KOPT-K1 (cell line): ENCODE results near the gene TNS3.

Experiments
- H3K27ac ChIP-seq: fragments of 200-600 bp; sonication (generic); 2 replicates; pipeline ENCODE4 v1.5.1; 2016; ENCODE audit warnings: antibody characterized with exemption, mild to moderate bottlenecking, low read depth, low read length; ENCODE audit not compliant: poor library complexity, severe bottlenecking
- H3K36me3 ChIP-seq: fragments of 200-600 bp; sonication (generic); 2 replicates; pipeline ENCODE4 v1.5.1; 2017; ENCODE audit warnings: antibody characterized with exemption, mild to moderate bottlenecking, low read length, moderate library complexity; ENCODE audit not compliant: insufficient read depth
- H3K9me3 ChIP-seq: fragments of 200-600 bp; sonication (generic); 2 replicates; pipeline ENCODE4 v1.5.1; 2017; ENCODE audit warnings: antibody characterized with exemption, low read length, mild to moderate bottlenecking; ENCODE audit not compliant: insufficient read depth, poor library complexity, severe bottlenecking

Gene TNS3

DNA sequence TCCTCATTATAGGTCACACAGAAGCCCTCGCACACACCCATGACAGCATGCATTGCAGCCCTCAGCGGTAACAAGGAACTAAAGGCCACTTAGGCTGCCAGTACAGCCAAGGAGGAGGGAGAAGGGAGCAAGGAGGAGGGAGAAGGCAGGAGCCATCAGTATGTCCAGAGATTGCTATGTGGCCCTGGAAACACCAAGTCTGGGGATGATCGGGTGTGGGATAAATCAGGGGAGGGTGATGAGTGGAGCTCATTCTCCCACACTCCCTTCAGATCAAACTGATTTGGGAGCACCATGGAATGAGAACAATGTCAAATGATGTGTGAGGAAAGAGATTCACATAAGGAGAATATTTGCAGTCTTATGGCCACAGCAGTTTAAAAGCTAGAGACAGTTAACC lies 350.9 kb downstream of the TNS3 start:
- H3K27ac ChIP-seq = no peak overlapping the region
- H3K36me3 ChIP-seq = no peaks in the 10 kb centered on the region
- no peaks in the 10 kb centered on the region for H3K9me3 ChIP-seq

DNA sequence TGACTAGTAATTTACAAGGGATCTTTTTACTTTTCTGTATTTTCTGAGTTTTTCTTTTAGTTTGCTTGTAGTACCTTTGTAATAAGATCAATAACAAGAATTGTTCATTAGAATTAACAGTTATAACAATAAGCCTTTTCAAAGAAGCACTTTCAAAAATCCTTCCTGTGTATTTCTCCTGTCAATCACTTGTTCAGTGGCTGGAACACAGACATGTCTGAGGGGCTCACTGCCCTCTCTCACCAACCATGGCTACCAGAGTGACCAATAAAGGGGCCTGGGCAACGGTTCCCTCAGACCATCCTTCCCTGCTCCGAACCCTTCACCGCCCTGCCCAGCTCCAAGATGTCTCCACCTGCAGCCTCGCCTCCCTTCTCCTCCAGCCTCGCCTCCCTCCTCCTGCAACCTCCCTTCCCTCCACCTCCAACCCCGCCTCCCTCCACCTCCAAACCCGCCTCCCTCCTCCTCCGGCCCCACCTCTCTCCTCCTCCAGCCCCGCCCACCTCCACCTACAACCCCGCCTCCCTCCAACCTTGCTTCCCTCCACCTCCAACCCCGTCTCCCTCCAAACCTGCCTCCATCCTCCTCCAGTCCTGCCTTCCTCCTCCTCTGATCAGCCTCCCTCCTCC lies 353.4 kb downstream of the TNS3 start:
- H3K27ac ChIP-seq = no peak overlapping the region

DNA sequence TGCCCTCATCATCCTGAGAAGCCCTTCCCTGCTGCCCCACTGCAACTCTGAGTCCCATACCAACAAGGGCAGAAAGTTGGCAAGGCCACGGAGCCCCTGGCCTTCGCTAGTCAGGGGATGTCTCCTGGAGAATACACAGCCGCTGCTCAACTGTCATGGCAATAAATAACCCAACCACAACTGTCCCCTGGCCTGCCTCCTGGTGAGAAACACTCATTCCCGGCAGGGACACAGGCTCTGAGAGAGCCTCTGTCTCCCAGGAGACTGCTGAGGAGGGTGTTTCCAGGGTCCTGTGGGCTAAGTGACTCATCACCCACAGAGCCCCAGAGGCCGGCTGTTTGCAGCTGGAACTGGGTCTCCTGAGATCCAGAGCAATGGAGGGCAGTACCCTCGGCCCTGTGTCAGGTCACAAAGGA lies 354.1 kb downstream of the TNS3 start:
- no peaks in the 10 kb centered on the region for H3K36me3 ChIP-seq
- H3K9me3 ChIP-seq = no peaks in the 10 kb centered on the region
- no peak overlapping the region for H3K27ac ChIP-seq

More for the DNA sequence above, 353.4 kb downstream of the TNS3 start:
- no peaks in the 10 kb centered on the region for H3K9me3 ChIP-seq
- no peaks in the 10 kb centered on the region for H3K36me3 ChIP-seq

DNA sequence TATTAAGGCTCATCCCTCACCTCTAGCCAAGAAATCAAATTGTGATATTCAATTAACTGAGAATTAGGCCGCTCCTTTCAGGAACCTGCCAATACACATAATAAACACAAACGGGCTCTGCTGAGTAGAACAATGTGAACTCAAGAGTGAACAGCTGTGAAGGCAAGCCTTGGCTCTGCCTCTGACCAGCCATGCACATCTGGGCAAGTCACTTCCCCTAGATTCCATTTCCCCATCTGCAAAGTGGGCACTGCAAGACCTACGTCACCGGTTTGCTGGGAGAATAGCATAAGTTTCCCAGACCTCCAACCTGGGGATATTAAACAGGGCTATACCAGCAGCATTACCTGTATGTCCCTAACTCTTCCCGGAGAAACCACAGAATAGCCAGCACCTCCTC lies 355.2 kb downstream of the TNS3 start:
- Histone ChIP-seq H3K36me3 (no peaks in the 10 kb centered on the region), H3K9me3 (no peaks in the 10 kb centered on the region), H3K27ac (no peak overlapping the region)

DNA sequence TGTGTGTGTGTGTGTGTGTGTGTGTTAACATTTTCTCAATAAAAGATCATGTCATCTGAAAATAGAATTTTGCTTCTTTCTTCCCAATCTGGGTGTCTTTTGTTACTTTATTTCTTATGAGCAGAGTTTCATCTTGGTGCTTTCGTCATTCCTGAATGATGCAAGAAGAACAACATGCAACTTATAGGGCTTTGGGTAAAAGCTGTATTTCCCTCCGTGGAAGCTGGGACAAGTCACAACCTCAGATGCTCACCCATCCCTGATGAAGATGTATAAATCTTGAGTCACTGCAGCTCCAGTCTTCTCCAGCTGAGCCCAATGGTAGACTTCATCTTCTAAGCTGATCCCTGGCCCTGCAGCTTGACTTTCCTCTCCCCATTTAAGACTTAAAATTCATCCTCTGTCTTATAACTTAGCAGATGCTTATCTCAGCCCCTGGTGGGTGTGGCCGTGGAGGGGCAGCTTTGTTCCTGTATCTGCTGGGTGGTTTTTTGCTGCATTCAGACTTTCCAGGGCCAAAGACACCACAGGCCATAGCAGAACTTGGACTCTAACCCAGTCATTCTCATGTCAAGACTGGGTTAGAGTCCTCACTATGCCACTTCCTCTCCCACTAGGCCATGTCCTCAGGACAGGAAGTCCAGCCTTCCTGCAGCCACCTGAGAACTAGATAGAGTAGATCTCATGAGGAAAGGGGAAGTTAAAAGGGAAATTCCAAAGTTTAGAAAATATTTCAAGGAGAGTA lies 356.4 kb downstream of the TNS3 start:
- H3K9me3 ChIP-seq = no peaks in the 10 kb centered on the region
- H3K27ac ChIP-seq = no peak overlapping the region
- H3K36me3 ChIP-seq = no peaks in the 10 kb centered on the region
